ENCODE measurements around the gene DPYD. TPM values are rescaled to one million over a fixed set of nuclear protein-coding genes. Genes with fewer than 3 reads are reported as not detected.

DPYD gene
- total and polyA plus RNA-seq, 7 donors: 6.0 to 56.1 (median 40.2) TPM

GRCh38 chr1:97770376-97770775 is 150.5 kb downstream of the DPYD start:
- TF ChIP-seq POLR2AphosphoS5 (IDR thresholded peaks at IDR 0.05) (no peak), POLR2A (IDR thresholded peaks at IDR 0.05) (no peak), CTCF (IDR thresholded peaks at IDR 0.05) (no peak), EP300 (IDR thresholded peaks at IDR 0.05) (no peak)
- H3K4me1 ChIP-seq: no peaks in the 10 kb centered on the region
- no peak overlapping the region for H3K4me3 ChIP-seq
- no peaks in the 10 kb centered on the region for H3K9me3 ChIP-seq
- H3K27me3 ChIP-seq: no peaks in the 10 kb centered on the region
- 96 to 97% methylated on average over 2 of the region's 2 CpGs for WGBS, 2 donors
- H3K27ac ChIP-seq: no peak overlapping the region
- DNase-seq: no peak
- intact Hi-C loops (cut with DNase I): no loop called here
- H3K36me3 ChIP-seq: no peaks in the 10 kb centered on the region

GRCh38 chr1:97767381-97767780 is 153.5 kb downstream of the DPYD start:
- intact Hi-C loops (cut with DNase I): no loop called here

GRCh38 chr1:97764991-97765390 is 155.8 kb downstream of the DPYD start:
- intact Hi-C loops (cut with DNase I): no loop called here
- H3K4me1 ChIP-seq: no peaks in the 10 kb centered on the region
- no peak for DNase-seq
- no peaks in the 10 kb centered on the region for H3K27me3 ChIP-seq
- H3K9me3 ChIP-seq: no peaks in the 10 kb centered on the region
- no peak overlapping the region for H3K27ac ChIP-seq
- no peaks in the 10 kb centered on the region for H3K36me3 ChIP-seq
- 50 to 53% methylated on average over 1 of the region's 1 CpG for WGBS, 2 donors
- no peak overlapping the region for H3K4me3 ChIP-seq
- TF ChIP-seq POLR2AphosphoS5 (IDR thresholded peaks at IDR 0.05): no peak
- TF ChIP-seq POLR2A (IDR thresholded peaks at IDR 0.05): no peak
- no peak for TF ChIP-seq CTCF (IDR thresholded peaks at IDR 0.05)
- TF ChIP-seq EP300 (IDR thresholded peaks at IDR 0.05): no peak

More at GRCh38 chr1:97767381-97767780, 153.5 kb downstream of the DPYD start:
- no peaks in the 10 kb centered on the region for H3K36me3 ChIP-seq
- H3K27ac ChIP-seq: no peak overlapping the region
- H3K4me3 ChIP-seq: no peak overlapping the region
- no peaks in the 10 kb centered on the region for H3K4me1 ChIP-seq
- DNase-seq: no peak
- WGBS, 2 donors: 84 to 86% methylated on average over 4 of the region's 4 CpGs
- no peaks in the 10 kb centered on the region for H3K27me3 ChIP-seq
- no peaks in the 10 kb centered on the region for H3K9me3 ChIP-seq
- TF ChIP-seq POLR2AphosphoS5 (IDR thresholded peaks at IDR 0.05) (no peak), EP300 (IDR thresholded peaks at IDR 0.05) (no peak), POLR2A (IDR thresholded peaks at IDR 0.05) (no peak), CTCF (IDR thresholded peaks at IDR 0.05) (no peak)

GRCh38 chr1:97761637-97762036 is 159.2 kb downstream of the DPYD start:
- intact Hi-C loops (cut with DNase I): no loop called here
- no peaks in the 10 kb centered on the region for H3K9me3 ChIP-seq
- peaks cover 0 to 17% (median 15%) of the 10 kb centered on the region in 4 donors for H3K4me1 ChIP-seq
- no peak overlapping the region for H3K27ac ChIP-seq
- no peak for TF ChIP-seq CTCF (IDR thresholded peaks at IDR 0.05)
- TF ChIP-seq POLR2A (IDR thresholded peaks at IDR 0.05): no peak
- no peak for TF ChIP-seq EP300 (IDR thresholded peaks at IDR 0.05)
- TF ChIP-seq POLR2AphosphoS5 (IDR thresholded peaks at IDR 0.05): no peak
- DNase-seq: no peak
- H3K4me3 ChIP-seq: no peak overlapping the region
- no peaks in the 10 kb centered on the region for H3K27me3 ChIP-seq
- no peaks in the 10 kb centered on the region for H3K36me3 ChIP-seq
- WGBS, 2 donors: 76 to 77% methylated on average over 1 of the region's 1 CpG

GRCh38 chr1:97759078-97759477 is 161.8 kb downstream of the DPYD start:
- Histone ChIP-seq H3K9me3 (no peaks in the 10 kb centered on the region), H3K4me3 (no peak overlapping the region), H3K27me3 (no peaks in the 10 kb centered on the region), H3K27ac (no peak overlapping the region), H3K36me3 (no peaks in the 10 kb centered on the region), H3K4me1 (peaks cover 0 to 17% (median 15%) of the 10 kb centered on the region in 4 donors)
- 67 to 75% methylated on average over 2 of the region's 2 CpGs for WGBS, 2 donors
- DNase-seq: no peak
- intact Hi-C loops (cut with DNase I): no loop called here
- no peak for TF ChIP-seq EP300 (IDR thresholded peaks at IDR 0.05)
- no peak for TF ChIP-seq POLR2A (IDR thresholded peaks at IDR 0.05)
- no peak for TF ChIP-seq CTCF (IDR thresholded peaks at IDR 0.05)
- no peak for TF ChIP-seq POLR2AphosphoS5 (IDR thresholded peaks at IDR 0.05)

Data from sigmoid colon (tissue), 7 donors.